DOHH2 (cell line): ENCODE results near the gene ACTN1.
A peak's percentile ranks its signal among the peaks of the same experiment; 100 is the strongest.

Experiments used
- H3F3A ChIP-seq: fragments of 200-600 bp; sonication (generic), shearing (Covaris generic); 2 replicates; pipeline ENCODE4 v1.6.0; 2016; ENCODE audit warnings: antibody characterized with exemption, mild to moderate bottlenecking; ENCODE audit not compliant: control insufficient read depth, insufficient read depth
- H3K27ac ChIP-seq: fragments of 200-600 bp; sonication (generic); 2 replicates; pipeline ENCODE4 v1.5.1; 2014; ENCODE audit warnings: low read depth, mild to moderate bottlenecking, low read length, moderate library complexity
- H3K27me3 ChIP-seq: fragments of 200-600 bp; sonication (generic); 2 replicates; pipeline ENCODE4 v1.6.1; 2014; ENCODE audit warnings: mild to moderate bottlenecking, low read length, mixed read lengths; ENCODE audit not compliant: control insufficient read depth
- H3K36me3 ChIP-seq: fragments of 200-600 bp; sonication (generic); 2 replicates; pipeline ENCODE4 v1.6.1; 2014; ENCODE audit warnings: mild to moderate bottlenecking, low read length, moderate library complexity, mixed read lengths; ENCODE audit not compliant: control insufficient read depth
- H3K4me1 ChIP-seq: fragments of 200-600 bp; sonication (generic); 2 replicates; pipeline ENCODE4 v1.6.1; 2014; ENCODE audit warnings: mild to moderate bottlenecking, low read length, mixed read lengths; ENCODE audit not compliant: control insufficient read depth
- H3K4me2 ChIP-seq: fragments of 200-600 bp; sonication (generic); 2 replicates; pipeline ENCODE4 v1.6.0; 2014; ENCODE audit warnings: mild to moderate bottlenecking, low read length, moderate library complexity
- H3K4me3 ChIP-seq: fragments of 200-600 bp; sonication (generic); 2 replicates; pipeline ENCODE4 v1.5.1; 2014; ENCODE audit warnings: mild to moderate bottlenecking, low read length, mixed read lengths
- H3K79me2 ChIP-seq: fragments of 200-600 bp; sonication (generic); 2 replicates; pipeline ENCODE4 v1.6.1; 2014; ENCODE audit warnings: mild to moderate bottlenecking, low read length, mixed read lengths; ENCODE audit not compliant: control insufficient read depth
- H3K9me2 ChIP-seq: fragments of 200-600 bp; sonication (generic); replicated peaks from 2 replicates; pipeline ENCODE4 v1.6.1; 2014; ENCODE audit warnings: mild to moderate bottlenecking, low read length, mixed read lengths; ENCODE audit not compliant: control insufficient read depth
- H3K9me3 ChIP-seq: fragments of 200-600 bp; sonication (generic); 2 replicates; pipeline ENCODE4 v1.6.1; 2014; ENCODE audit warnings: antibody characterized with exemption, low read length, mixed read lengths; ENCODE audit not compliant: control insufficient read depth, insufficient read depth
- H4K20me1 ChIP-seq: fragments of 200-600 bp; sonication (generic); 2 replicates; pipeline ENCODE4 v1.6.0; 2014; ENCODE audit warnings: low read depth, mild to moderate bottlenecking, antibody characterized with exemption, low read length, moderate library complexity; ENCODE audit not compliant: control insufficient read depth, insufficient read depth
- EZH2phosphoT487 ChIP-seq: fragments of 200-600 bp; sonication (generic); IDR thresholded peaks from 2 replicates; pipeline ENCODE4 v1.6.1; 2017; ENCODE audit warnings: borderline replicate concordance, mild to moderate bottlenecking, antibody characterized with exemption, low read length, moderate library complexity, mixed read lengths
- TF ChIP-seq, protein P1 (sequence below): fragments of 200-600 bp; sonication (generic); IDR thresholded peaks from one replicate; pipeline ENCODE4 v1.5.1; 2014; ENCODE audit warnings: antibody characterized with exemption, mild to moderate bottlenecking, low read depth, low read length; ENCODE audit not compliant: poor library complexity, severe bottlenecking

Gene ACTN1

DNA sequence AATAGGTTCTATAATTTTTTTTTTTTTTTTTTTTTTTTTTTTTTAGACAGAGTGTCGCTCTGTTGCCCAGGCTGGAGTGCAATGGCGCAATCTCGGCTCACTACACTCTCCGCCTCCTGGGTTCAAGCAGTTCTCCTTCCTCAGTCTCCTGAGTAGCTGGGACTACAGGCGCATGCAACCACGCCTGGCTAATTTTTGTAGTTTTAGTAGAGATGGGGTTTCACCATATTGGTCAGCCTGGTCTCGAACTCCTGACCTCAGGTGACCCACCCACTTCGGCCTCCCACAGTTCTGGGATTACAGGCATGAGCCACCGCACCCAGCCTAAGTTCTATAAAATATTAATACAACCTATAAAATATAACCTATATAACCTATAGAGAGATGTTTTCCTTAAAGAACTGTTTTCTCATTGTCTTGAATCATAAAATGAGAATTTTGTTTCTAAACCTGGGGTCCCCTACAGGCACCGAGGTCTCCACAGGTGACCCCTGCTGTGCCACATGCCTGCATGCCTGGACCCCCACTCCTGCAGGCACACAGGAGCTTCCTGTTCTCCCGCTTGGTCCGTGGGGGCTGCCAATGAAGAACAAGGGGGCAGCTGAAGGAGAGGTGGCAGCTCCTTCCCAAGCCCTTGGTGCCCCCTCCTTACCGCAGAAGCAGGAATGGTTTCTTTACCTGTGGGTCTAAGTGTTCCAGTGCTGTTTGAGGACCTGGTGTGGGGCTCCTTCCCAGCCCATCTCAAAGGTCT, 115.3 kb downstream of the ACTN1 start:
- H3K79me2 ChIP-seq: no peaks in the 10 kb centered on the region
- no peak overlapping the region for H3K27ac ChIP-seq
- peaks cover 5% of the 10 kb centered on the region for H3K4me1 ChIP-seq
- H3K9me2 ChIP-seq: no peaks in the 10 kb centered on the region
- TF ChIP-seq, protein P1, sequence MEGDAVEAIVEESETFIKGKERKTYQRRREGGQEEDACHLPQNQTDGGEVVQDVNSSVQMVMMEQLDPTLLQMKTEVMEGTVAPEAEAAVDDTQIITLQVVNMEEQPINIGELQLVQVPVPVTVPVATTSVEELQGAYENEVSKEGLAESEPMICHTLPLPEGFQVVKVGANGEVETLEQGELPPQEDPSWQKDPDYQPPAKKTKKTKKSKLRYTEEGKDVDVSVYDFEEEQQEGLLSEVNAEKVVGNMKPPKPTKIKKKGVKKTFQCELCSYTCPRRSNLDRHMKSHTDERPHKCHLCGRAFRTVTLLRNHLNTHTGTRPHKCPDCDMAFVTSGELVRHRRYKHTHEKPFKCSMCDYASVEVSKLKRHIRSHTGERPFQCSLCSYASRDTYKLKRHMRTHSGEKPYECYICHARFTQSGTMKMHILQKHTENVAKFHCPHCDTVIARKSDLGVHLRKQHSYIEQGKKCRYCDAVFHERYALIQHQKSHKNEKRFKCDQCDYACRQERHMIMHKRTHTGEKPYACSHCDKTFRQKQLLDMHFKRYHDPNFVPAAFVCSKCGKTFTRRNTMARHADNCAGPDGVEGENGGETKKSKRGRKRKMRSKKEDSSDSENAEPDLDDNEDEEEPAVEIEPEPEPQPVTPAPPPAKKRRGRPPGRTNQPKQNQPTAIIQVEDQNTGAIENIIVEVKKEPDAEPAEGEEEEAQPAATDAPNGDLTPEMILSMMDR: no peak
- no peak for TF ChIP-seq EZH2phosphoT487
- no peaks in the 10 kb centered on the region for H4K20me1 ChIP-seq
- no peak overlapping the region for H3K4me3 ChIP-seq
- H3K27me3 ChIP-seq: peaks cover 7% of the 10 kb centered on the region
- no peaks in the 10 kb centered on the region for H3F3A ChIP-seq
- no peaks in the 10 kb centered on the region for H3K36me3 ChIP-seq
- no peak overlapping the region for H3K4me2 ChIP-seq
- peaks cover 15% of the 10 kb centered on the region for H3K9me3 ChIP-seq

DNA sequence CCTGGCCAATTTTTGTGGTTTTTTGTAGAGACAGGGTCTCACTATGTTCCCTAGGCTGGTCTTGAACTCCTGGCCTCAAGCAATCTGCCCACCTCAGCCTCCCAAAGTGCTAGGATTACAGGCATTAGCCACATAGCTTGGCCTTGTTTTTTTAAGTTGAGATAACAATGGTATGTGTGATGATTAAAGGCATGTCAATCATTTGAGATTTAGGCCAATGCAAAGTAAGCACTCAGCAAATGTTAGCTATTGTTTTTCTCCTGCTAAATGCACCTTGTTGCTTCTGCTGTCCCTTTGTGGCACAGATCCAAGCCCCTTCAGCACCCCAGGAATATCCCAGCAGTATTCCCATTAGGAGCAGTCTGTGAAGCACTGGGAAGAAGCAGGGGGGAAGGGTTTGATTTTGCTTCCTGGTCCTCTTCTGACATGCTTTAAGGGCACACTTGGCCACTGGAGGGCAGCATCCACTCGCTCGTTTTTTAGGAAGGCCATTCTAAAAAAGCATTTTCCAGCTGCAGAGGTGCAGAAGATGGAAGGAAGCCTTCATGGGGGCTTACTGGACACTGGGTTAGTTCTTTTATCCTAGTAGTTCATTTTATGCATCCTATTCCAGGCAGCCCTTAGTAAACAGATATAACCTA, 116.0 kb downstream of the ACTN1 start:
- Histone ChIP-seq H3K27me3 (peaks cover 7% of the 10 kb centered on the region), H3K36me3 (no peaks in the 10 kb centered on the region), H3K9me2 (no peaks in the 10 kb centered on the region), H4K20me1 (no peaks in the 10 kb centered on the region), H3K9me3 (peaks cover 15% of the 10 kb centered on the region), H3K4me3 (no peak overlapping the region), H3F3A (no peaks in the 10 kb centered on the region), H3K4me2 (no peak overlapping the region), H3K4me1 (peaks cover 5% of the 10 kb centered on the region), H3K27ac (no peak overlapping the region), H3K79me2 (no peaks in the 10 kb centered on the region)
- TF ChIP-seq, protein P1: peak; percentile 82
- no peak for TF ChIP-seq EZH2phosphoT487

DNA sequence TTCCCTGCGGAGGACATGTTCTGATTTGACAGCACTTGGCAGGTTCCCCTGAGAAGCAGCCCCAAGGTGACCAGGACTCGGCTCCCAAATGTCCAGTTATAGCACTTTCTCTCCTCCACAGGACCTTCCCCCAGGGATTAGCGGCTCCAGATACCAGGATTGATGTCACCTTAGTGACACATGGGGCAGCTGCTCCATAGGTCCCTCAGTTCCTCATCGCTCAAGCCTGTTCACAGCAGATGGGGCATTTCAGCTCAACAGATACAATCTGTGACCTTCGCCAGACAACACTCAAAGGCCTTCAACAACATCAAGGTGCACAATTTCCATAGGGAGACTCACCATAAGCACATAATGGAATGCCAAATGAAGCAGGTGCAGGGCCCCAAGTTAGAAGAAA, 118.3 kb downstream of the ACTN1 start:
- Histone ChIP-seq H3K27ac (no peak overlapping the region), H3K36me3 (no peaks in the 10 kb centered on the region), H3K27me3 (peaks cover 13% of the 10 kb centered on the region), H3F3A (no peaks in the 10 kb centered on the region), H3K79me2 (no peaks in the 10 kb centered on the region), H3K4me1 (peaks cover 5% of the 10 kb centered on the region), H3K4me3 (no peak overlapping the region), H3K4me2 (no peak overlapping the region), H3K9me2 (no peaks in the 10 kb centered on the region), H4K20me1 (no peaks in the 10 kb centered on the region), H3K9me3 (peaks cover 13% of the 10 kb centered on the region)
- TF ChIP-seq, protein P1: no peak
- no peak for TF ChIP-seq EZH2phosphoT487
